Right kidney (tissue), 1 donor: ENCODE measurements around the gene PSRC1.

Experiments used
- DNase-seq: peaks from one replicate; pipeline ENCODE4 v3.0.0-alpha.2; 2016

PSRC1 gene

DNA sequence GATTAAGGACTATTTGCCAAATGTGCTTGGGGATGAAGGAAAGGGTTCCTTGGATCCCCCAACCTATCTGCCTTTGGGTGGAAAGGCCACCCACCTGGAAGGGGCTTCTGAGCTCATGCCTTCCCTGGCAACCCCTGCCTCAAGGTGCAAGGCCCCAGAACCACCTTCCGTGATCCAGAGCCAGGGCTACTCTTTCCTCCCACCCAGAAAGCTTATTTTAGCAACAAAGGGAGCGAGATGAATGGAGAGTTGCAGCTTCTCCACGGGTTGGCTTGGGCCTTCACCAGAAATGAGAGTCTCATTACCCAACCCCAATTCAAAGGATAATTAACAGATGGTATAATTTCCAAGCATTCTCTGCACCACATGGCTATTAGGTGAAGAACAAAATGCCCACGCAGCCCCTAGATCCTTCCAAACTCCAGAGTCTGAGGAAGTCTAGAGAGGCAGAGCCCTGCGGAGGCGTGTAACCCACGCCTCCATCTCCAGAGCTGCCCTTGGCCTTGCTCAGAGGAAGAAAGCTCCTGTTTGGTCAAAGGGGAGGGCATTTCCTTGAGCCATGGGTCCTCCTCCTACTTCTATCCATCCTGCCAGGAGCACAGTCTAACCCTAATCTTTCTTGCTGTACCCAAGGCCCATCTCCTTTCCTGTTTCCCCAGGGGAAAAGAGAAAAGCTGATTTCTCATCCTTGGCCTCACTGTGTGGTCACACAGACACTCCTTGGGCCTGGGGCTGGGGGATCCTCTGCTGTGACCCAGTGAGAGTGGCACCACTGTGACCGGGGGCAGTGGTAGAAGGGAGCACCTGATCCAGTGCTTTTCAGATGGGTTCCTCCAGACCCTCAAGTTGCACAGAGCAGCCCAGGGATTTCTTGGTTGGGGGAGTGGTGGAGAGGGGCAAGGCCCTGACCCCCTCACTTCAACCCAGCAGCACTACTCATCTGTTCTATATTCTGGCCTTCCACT lies 35.3 kb downstream of the PSRC1 start:
- DNase-seq, result no peak

DNA sequence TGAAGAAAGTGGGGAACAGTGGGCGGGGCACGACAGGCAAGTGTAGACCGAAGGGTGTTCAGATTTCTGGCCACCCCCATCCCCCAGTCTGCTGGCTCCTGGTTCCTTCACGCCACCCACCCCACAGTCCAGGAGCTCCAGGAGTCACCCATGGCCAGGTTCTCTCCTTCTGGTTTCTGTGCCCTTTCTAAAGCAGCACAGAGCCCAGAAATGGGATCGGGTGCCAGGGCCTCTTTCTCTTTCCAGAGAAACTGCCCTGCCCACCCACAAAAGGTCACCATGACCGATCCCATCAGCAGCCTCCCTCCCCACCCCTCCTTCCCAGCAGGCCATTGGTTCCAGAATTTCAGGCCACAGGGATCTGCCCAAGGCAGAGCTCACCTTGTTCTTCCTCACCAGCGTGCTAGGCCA lies 36.8 kb downstream of the PSRC1 start:
- DNase-seq, result no peak

DNA sequence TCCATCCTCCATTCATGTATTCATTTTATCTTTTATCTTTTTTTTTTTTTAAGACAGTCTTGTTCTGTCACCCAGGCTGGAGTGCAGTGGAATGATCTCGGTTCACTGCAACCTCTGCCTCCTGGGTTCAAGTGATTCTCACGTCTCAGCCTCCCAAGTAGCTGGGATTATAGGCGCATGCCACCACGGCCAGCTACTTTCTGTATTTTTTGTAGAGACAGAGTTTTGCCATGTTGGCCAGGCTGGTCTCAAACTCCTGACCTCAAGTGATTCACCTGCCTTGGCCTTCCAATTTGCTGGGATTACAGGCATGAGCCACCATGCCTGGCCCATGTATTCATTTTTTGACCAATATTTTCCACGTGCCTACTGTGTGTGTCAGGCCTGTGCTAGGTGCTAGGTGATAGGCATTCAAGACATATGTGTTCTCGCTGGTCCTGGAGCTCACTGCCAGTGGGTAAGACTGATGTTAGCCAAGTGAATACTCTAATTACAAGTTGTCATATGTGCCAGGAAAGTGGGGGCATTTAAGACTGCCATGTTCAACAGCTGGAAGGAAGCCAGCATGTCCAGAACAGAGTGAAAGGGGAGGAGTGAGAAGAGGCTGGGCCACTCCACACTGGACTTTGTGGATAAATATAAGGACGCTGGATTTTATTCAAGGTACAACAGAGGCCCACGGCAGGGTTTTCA lies 38.9 kb downstream of the PSRC1 start:
- DNase-seq, result no peak

DNA sequence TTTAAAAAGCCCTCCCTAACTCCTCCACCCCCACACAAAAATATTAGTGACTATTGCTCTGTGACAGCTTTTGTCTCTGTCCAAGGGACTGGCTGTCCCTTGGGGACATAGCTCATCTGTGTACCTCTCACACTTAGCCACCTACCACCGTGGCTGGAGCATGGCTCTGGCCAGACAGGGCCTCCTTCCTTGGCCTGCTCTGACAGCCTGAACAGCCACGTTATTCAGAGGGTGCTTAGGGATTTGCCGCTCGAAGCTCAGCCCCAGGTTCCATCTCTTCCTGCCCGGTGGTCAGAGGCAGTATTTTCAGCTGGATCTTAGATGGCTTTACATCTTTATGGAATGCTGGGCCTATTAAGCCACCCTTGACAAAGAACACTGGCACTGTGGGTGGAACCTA lies 39.7 kb downstream of the PSRC1 start:
- no peak for DNase-seq

DNA sequence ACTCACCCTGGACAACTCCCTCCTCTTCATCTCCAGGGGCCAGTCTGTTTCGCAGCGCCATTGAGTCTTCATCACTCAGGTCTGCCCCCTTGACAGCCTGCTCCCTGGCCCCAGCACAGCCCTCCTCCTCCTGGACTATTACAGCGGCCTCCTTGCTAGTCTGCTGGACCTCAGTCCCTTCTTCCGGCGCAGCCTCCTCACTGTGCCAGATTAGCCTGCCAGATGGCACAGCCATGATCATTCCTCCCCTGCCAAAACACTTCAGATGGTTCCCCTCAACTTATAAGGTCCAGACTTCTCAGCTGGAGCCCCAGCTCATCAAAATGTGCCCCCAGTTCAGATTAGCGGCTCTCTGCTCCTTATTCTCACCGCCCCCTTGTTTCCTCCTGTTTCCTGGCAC lies 40.6 kb downstream of the PSRC1 start:
- DNase-seq, result no peak

DNA sequence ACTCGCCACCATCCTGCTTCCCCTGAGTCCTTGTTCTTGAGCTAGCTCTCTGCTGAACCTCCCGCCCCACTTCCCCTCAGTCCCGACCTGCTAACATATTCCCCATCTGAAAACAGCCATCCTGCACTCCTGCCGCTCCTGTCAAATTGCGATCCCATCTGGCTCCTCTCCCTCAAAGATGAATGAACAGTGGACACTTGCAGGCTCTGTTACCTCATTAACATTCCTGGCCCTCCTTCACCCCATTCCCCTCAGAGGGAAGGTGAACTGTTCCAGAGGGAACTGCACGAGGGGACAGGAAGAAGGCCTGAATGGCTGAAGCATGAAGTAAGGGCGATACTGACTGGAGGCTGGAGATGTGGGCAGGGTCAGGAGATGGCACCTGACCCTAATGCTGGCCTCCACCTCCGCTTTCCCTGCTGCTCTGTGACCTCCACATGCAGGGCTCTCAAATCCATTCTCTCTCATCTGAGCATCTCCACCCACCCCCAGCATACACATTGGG lies 41.1 kb downstream of the PSRC1 start:
- DNase-seq, result no peak

DNA sequence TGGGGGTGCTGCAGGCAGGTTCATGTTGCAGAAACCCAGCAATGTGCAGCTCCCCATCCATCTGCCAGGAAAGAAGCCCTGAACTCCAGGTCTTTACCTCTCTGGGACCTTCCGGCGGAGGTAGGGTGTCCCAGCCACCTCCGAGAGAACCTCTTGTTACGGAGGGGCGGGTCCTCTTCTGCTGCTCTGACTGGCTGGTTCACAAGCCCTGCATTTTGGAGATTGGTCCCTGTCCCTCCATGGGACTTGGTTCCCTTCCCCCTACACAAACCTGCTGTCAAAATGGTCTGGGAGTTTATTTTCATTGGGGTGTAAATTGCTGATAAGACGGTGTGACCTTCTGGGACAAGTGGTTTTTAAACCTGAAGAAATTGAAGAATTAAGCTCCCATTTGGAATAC lies 41.6 kb downstream of the PSRC1 start:
- no peak for DNase-seq

DNA sequence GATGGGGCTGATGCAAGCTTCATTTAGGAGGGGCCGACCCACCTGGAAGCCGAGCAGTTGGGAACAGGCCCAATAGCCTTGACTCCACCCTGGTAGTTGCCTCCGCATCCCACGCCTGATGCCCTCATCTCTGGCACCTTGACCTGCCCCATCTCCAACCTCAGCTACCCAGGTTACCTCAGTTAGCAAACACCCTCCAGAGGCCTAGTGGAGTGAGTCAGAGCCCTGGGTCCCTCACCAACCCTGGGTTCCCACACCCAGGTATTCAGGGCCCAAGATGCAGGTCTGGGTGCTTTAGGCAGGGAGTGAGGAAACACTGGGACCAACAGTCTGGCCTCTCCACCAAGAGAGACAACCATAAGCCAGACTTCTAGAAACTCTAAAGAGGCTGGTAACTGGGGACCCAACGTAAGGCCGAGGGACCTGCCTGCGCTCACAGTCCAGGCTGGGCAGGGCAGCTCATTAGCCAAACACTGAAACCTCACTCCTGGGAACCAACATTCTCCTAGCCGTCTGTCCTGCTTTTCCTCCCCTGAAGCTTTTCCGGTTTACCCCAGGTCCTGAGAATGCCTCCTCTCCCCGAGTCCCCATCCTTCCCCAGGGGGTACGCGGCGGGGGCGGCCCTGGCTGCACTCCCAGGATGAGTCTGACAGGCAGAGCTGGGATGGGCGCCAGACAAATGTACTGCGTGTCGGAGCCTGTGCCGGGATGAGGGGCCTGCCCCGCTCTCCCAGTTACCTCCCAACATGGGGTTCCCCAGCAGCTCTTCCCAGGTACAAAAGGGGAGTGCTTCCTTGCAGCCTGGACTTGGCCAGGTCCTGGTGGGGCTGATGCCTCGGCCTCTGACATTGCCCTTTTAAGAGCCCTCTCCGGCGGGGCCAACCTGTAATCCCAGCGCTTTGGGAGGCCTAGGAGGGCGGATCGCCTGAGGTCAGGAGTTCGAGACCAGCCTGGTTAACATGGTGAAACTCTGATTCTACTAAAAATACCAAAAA lies 42.5 kb downstream of the PSRC1 start:
- no peak for DNase-seq

DNA sequence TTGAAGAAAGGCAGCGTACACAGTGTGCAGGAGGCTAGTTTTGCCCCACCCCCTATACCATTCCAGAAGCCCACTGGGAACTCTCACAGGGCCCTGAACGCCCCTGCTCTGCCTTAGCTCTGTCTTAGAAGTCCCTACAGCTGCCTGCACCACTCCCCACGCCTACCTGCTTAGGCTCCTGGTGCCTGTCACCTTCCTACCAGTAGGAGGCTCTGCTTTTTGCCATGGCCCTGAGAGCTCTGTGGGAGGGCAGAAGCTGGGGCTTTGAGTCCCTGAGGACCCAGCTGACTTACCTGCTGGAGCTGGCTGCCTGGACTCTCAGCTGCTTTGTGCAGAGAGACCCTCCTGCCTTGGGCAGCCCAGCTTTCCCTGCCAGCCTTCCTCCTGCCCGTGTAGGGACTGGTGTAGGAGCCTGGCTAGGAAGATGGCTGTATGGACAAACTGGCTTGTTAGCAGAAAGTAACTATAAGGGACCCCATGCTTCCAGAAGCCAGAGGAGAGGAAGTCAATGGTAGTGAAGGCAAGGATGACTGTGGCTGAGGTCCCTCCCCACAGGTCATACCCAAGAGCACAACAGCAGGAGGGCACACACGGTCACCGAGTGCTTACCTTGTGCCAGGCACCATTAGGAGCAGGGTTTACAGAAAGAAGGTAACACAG lies 43.4 kb downstream of the PSRC1 start:
- DNase-seq, result no peak

DNA sequence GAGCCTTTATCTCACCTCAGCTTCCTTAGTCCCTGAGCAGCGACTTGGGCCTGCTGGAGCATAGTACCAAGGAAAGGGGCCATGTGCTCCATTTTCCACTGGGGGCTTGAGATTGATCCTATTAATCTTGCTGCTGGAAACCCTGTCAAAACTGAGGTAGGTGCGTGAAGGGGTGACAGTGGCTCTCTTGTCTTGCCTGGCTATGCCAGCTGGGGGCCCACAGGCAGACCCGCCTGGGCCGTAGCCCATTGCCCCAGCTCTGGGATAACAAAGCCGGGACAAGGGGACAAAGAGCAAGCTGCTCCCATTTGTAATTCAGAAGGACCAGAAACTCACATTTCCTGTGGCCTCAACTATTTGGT lies 43.9 kb downstream of the PSRC1 start:
- no peak for DNase-seq

DNA sequence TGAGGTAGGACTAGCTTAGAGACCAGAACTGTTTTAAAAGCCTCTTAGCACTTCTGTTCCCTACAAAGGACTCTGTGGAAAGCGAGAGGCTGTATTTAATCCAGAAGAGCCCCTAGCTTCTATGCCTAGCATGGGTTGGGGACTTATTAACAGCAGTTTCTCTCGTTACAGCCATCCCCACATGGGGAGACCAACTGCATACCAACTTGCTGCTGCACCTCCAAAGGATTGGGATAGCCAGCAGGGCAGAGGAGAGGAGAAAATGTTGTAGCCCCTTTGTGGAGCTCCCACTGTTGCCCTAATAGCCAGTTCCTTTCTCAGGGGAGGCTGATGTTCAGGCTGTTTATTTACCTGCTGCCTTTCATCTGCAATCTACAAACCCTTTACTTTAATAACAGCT lies 44.6 kb downstream of the PSRC1 start:
- DNase-seq, result no peak

DNA sequence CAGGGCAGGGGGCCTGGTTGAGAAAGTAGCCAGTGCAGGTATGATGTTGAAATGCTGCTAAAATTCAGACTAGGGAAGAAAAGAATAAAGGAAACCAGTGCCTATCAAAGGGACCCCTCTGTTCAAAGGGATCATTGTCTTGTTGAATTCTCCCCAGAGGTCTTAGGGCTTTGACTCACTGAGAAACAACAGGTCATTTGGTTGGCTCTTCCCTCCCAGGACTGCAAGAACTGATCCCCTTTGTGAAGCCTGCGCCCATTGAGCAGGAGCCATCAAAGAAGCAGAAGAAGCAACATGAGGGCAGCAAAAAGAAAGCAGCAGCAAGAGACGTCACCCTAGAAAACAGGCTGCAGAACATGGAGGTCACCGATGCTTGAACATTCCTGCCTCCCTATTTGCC lies 45.4 kb downstream of the PSRC1 start:
- no peak for DNase-seq

DNA sequence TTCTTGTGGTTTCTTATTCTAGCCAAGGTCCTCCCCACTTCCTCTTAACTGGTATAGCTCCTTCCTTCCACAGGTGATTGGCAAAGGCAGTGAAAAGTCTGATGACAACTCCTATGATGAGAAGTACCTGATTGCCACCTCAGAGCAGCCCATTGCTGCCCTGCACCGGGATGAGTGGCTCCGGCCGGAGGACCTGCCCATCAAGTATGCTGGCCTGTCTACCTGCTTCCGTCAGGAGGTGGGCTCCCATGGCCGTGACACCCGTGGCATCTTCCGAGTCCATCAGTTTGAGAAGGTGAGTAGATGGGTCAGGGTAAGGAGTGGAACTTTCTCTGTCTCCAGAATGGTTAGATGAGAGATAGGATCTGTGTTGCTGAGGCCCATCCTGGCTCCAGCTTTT lies 47.8 kb downstream of the PSRC1 start:
- no peak for DNase-seq

DNA sequence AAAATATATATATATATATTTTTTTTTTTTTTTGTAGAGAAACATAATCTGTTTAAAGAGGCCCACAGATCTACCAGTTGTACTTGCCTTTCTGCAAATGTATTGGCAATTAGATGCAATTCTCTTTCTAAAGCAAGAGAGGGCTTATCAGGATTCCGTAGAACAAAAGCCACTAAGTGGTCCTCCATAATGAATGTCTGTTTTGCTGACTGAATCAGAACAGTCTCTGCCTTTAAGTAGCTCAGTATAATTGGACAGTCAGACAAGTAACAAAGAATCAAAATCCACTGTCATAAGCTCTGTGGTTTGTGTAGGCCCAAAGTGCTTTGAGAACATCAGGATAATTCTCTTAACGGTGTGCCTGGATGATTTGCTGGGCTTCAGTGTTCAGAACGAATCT lies 51.9 kb downstream of the PSRC1 start:
- DNase-seq, result no peak
